HG03565 (cell line): ENCODE data around the gene TMEM86B.

Experiments used
- ATAC-seq: cut with Tn5 transposase; IDR thresholded peaks from one replicate; pipeline ENCODE4 v1.9.1; 2021; ENCODE audit warnings: mild to moderate bottlenecking, moderate library complexity; ENCODE audit not compliant: unreplicated experiment

TMEM86B gene

DNA sequence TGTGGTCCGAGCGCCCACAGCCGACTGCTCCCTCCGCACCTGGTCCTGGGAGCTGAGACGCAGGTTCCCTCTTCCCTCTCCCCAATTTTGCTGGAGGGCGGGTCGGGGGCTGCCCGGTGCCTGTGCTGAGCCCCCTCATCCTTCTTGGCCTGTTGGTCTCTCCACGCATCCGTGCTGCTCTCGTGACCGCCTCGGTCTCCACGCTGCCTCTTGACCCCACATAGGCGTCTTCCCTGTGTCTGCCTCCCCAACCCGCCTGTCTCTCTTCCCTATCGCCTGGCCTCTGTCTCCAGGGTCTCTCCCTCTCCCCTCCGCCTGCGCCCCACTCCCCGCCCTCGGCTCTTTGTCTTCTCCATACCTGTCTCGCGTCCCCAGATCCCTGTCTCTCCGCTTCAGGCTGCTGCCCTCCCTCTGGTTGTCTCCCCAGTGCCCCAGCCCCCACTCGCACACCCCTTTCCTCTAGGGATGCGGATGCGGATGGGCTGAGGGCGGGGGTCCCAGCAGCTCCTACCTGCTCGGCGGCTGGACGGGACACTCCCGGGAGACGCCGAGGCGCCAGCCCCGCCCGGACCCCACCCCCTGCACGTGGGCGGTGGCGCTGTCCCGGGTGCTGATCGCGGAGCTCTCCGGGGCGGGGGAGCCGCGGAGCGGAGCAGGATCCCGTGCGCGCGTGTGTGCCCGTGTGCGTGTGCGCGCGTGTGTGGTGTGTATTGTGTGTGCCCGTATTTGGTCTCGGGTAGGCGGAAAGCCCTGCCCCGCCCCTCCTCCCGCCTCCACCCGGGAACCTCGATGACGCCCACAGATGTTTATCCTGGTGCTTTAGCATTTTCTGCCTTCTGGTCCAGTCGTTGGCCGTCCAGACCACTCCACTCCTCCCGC lies 48.7 kb downstream of the TMEM86B start, which contains the start of gene SYT5:
Gene SYT5 (minus strand): TSS at position 684 of the 879 bp plus-strand sequence. CDS start 1,248 bp downstream, outside the sequence.
- no peak for ATAC-seq

GRCh38 chr19:55178781-55179599 lies 49.6 kb downstream of the TMEM86B start:
- ATAC-seq, result peak; percentile 79
